SH-SY5Y (cell line): ENCODE measurements around the gene ARL4C.

Experiments
- GATA2 ChIP-seq: IDR thresholded peaks from 2 replicates; pipeline ENCODE4 v1.6.1; 2011; ENCODE audit warnings: mild to moderate bottlenecking, low read depth, low read length
- GATA3 ChIP-seq: IDR thresholded peaks from 2 replicates; pipeline ENCODE4 v1.6.1; 2011; ENCODE audit warnings: low read depth, mild to moderate bottlenecking, low read length, moderate library complexity

The ARL4C gene

DNA sequence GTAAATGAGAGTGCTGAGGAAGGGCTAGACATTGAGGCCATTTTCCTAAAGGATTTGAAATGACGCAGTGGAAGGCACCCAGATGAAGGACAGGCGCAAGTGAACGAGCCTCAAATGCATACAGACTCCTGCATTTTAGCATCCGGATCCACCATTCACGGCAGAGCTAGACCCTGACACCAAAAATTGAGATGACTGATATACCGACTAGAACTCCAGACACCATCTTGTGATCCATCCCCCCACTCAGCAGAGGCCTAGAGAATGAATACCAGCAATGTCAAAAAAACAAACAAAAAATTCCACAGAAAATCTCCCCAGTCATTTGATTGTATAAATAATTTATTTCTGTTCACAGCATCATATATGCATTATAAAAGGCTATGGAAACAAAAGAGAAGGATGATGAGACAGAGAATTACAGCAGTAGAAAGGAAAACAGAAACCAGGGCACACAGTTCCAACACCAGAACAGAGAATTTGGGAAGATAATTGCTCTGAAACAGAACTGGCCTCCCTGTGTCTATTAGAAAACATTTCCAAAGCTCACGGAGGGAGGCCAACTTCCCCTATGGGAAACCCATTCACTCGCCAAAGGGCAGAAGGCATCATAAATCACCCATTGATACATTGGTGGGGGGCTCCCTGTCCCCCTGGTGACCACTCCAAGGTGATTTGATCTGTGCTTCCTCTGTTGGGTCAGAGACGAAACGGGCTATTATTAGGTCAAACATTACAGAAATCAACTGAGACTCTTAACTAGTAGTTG lies 4.0 kb downstream of the ARL4C start:
- no peak for TF ChIP-seq GATA2
- TF ChIP-seq GATA3, result no peak

GRCh38 chr2:234491897-234492296 lies 5.0 kb downstream of the ARL4C start:
- TF ChIP-seq GATA2, result no peak

DNA sequence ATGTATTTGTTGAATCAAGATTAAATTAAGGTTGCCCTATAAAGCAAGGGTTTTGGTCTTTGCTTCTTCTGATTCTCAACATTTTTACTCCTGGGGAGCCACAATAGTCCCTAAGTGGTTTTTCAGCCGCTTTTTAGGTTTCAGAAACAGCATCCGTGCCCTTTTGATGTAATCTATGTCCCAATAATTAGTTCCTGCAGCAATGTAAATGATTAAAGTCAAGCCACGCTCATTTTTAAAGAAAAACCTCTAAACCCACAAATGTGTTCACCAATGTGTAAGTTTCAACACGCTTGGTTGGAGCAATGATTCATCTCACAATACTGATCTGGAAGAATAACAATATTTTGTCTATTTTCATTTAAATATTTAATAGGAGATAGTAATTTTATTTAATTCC lies 5.6 kb downstream of the ARL4C start:
- no peak for TF ChIP-seq GATA2
- TF ChIP-seq GATA3, result no peak

DNA sequence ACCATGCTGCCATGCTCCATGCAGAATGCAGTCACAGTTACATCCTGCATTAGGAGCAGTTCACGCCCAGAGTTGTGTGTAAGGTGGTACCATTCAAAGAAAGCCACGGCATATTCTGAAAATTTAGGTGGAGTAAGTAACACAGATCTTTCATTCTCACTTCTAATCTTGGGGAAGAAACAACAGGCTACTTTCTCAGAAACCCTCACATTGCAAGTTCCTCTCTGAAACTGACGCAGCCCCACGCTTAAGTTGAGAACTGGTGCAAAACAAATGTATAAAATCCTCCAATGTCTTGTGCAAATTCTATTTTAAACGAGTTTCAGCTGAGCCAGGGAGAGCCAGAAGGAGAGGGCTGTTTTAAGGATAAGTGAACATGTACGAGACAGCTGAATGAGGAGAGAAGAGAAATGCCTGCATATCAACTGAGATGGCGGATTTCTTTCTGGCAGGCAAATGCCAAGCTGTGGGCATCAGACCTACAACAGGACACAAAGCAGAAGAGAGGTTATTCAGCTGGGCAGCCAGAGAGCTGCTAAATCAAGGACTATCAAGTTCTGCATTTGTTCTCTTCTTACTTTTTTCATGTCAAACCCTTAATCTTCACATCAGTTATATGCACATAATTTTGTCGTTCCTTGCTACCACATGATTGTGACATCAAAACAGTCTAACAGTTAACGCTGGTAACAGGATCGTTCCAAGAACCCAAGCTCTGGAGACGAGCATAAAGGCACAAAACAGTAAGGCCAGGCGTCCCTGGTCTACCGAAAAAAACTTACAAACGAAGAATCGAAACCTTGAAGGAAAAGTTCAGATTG lies 6.4 kb downstream of the ARL4C start:
- TF ChIP-seq GATA3 (no peak), GATA2 (no peak)

GRCh38 chr2:234488913-234489451 lies 7.9 kb downstream of the ARL4C start:
- TF ChIP-seq GATA3, result no peak

DNA sequence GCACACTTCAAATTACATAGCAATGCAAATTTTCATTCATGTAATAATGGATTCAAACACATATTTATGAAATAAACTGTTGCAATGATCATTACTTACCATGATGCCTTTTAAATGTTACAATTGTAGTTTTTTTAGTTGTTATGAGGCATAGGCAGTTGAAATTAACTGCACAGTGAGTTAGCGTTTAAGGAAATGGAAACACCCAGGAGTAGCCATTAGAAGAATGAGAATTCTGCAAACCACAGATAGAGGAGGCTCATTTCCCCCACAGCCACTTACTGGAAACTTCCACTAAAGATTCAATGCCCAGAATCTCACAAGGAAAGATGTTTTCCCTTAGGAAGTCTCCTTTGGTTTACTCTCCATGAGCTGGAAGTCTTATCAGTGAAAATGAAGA lies 8.4 kb downstream of the ARL4C start:
- no peak for TF ChIP-seq GATA2

DNA sequence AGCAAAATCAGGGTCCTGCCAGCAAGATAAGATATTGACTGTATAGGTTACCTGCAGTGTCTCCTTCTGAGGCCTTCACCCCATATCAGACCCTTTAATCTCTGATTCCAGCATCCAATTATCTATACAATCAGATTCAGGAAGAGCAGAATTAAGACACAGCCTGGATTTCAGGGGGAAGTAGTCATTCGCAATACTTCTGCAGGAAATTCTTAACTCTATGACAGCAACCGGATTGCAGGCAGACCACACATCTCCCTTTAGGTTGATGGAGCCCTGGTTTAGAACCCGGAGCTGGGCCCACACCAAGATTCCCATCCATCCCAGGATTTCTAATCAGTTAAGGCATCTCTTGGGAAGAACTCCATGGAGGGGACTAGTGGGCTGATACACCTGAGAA lies 9.5 kb downstream of the ARL4C start:
- TF ChIP-seq GATA3, result no peak
- no peak for TF ChIP-seq GATA2

- TF ChIP-seq GATA3 (no peak), GATA2 (no peak)
These were observed 13.2 kb downstream of the ARL4C start for GRCh38 chr2:234483568-234484251.

DNA sequence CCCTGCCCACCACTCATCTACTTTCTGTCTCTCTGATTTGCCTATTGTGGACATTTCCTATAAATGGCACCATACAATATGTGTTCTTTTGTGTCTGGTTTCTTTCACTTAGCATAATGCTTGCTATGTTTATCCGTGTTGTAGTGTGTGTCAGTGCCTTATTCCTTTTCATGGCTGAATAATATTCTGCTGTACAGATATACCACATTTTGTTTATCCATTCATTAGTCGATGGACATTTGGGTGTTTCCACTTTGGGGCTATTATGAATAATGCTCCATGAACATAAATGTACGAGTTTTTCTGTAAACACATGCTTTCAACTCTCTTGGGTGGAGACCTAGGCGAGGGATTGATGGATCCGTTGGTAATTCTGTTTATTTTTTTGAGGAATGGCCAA lies 15.6 kb downstream of the ARL4C start:
- TF ChIP-seq GATA2 (no peak), GATA3 (no peak)

DNA sequence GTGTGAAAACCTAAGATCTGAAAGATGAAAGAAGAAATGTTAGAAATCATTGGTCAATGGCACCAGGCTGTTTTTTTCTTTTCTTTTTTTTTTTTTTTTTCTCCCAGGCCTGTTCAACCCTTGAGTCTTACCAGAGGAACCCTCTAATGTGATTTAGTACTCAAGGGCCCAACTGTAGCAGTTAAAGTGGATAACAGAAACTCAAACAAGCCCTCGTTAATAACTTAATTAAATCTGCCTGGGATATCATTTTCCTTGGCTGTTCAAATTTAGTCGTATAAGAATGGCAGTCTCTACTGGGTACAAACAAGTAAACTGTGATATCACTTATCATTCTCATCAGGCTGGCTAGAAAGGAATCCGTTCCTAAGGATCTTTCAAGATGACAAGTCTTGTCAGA lies 16.5 kb downstream of the ARL4C start:
- TF ChIP-seq GATA2 (no peak), GATA3 (no peak)

- TF ChIP-seq GATA3, result no peak
- no peak for TF ChIP-seq GATA2
These were observed 17.4 kb downstream of the ARL4C start for GRCh38 chr2:234479465-234479864.

GRCh38 chr2:234478121-234478858 lies 18.6 kb downstream of the ARL4C start:
- TF ChIP-seq GATA3 (no peak), GATA2 (no peak)

GRCh38 chr2:234476766-234477165 lies 20.1 kb downstream of the ARL4C start:
- TF ChIP-seq GATA3 (no peak), GATA2 (no peak)

GRCh38 chr2:234474654-234475053 lies 22.2 kb downstream of the ARL4C start:
- TF ChIP-seq GATA3, result no peak
- no peak for TF ChIP-seq GATA2
